GM23248 (cell line): ENCODE data around the gene KIR3DL1. TPM values are rescaled to one million over a fixed set of nuclear protein-coding genes. Genes with fewer than 3 reads are reported as not detected.
"Not testable (repeated sequence)": the region's sequence is repeated elsewhere in the genome, so short reads cannot be mapped to it uniquely, and the experiment has no call there.

Experiments
- DNase-seq: peaks from one replicate; pipeline ENCODE4 v3.0.0-alpha.2; 2015
- H2AFZ ChIP-seq: fragments of 200-600 bp; sonication (generic); 2 replicates; pipeline ENCODE4 v1.6.1; 2016; ENCODE audit warnings: antibody characterized with exemption
- H3F3A ChIP-seq: fragments of 200-600 bp; sonication (generic); 2 replicates; pipeline ENCODE4 v1.6.1; 2016; ENCODE audit warnings: mild to moderate bottlenecking, antibody characterized with exemption, mixed run types; ENCODE audit not compliant: insufficient read depth
- H3K27ac ChIP-seq: fragments of 200-600 bp; sonication (generic); 2 replicates; pipeline ENCODE4 v1.5.1; 2016; ENCODE audit warnings: mild to moderate bottlenecking
- H3K27me3 ChIP-seq: fragments of 200-600 bp; sonication (generic); replicated peaks from 2 replicates; pipeline ENCODE4 v1.6.1; 2016; ENCODE audit warnings: mild to moderate bottlenecking; ENCODE audit not compliant: insufficient read depth
- H3K36me3 ChIP-seq: fragments of 200-600 bp; sonication (generic); 2 replicates; pipeline ENCODE4 v1.6.1; 2016; ENCODE audit warnings: low read depth, mild to moderate bottlenecking
- H3K4me1 ChIP-seq: fragments of 200-600 bp; sonication (generic); 2 replicates; pipeline ENCODE4 v1.6.1; 2016; ENCODE audit warnings: mild to moderate bottlenecking; ENCODE audit not compliant: insufficient read depth
- H3K4me2 ChIP-seq: fragments of 200-600 bp; sonication (generic); one replicate; pipeline ENCODE4 v1.6.1; 2016; ENCODE audit warnings: mild to moderate bottlenecking; ENCODE audit not compliant: unreplicated experiment
- H3K4me3 ChIP-seq: fragments of 200-600 bp; sonication (generic); 2 replicates; pipeline ENCODE4 v1.5.1; 2016; ENCODE audit warnings: mild to moderate bottlenecking
- H3K79me2 ChIP-seq: fragments of 200-600 bp; sonication (generic); 2 replicates; pipeline ENCODE4 v1.6.1; 2016; ENCODE audit warnings: mild to moderate bottlenecking; ENCODE audit not compliant: insufficient read depth
- H3K9ac ChIP-seq: fragments of 200-600 bp; sonication (generic); 2 replicates; pipeline ENCODE4 v1.6.1; 2016; ENCODE audit warnings: mild to moderate bottlenecking
- H3K9me2 ChIP-seq: fragments of 200-600 bp; sonication (generic); 2 replicates; pipeline ENCODE4 v1.6.1; 2016; ENCODE audit warnings: mixed run types, mild to moderate bottlenecking, moderate library complexity; ENCODE audit not compliant: insufficient read depth
- H3K9me3 ChIP-seq: fragments of 200-600 bp; sonication (generic); one replicate; pipeline ENCODE4 v1.6.1; 2017; ENCODE audit warnings: low read depth
- H4K20me1 ChIP-seq: fragments of 200-600 bp; sonication (generic); 2 replicates; pipeline ENCODE4 v1.6.0; 2016; ENCODE audit not compliant: insufficient read depth
- WGBS, 2 experiments: methylation state at CpG; one replicate each; pipeline ENCODE4 v1.1.6; 2015 to 2017; ENCODE audit warnings: low lambda C conversion rate in 2 of 2, low coverage in 1 of 2; ENCODE audit errors: missing lambda C conversion rate in 2 of 2; 5-methylcytosine and 5-hydroxymethylcytosine counted together
- in situ Hi-C: fragments of 300-500 bp; cut with MboI; formaldehyde crosslinking; loops from 2 replicates; pipeline ENCODE4 v1.15.0; 2020
- polyA plus RNA-seq: library from polyadenylated mRNA; unstranded; fragments of >200 nt; fragmentation: Nextera tagmentation; extraction: Ambion mirVana; gene quantifications from 2 replicates; pipeline ENCODE4 v1.2.1, GENCODE V29; 2016
- total RNA-seq: library from RNA; depleted of rRNA; stranded (reverse); fragments of >200 nt; shearing (Covaris generic); gene quantifications from 2 replicates; pipeline ENCODE4 v1.2.3, GENCODE V29; 2014

KIR3DL1 gene
- total and polyA plus RNA-seq, 2 experiments from 2014 or later: not detected

- H3K4me1 ChIP-seq, H3F3A ChIP-seq, H3K9me2 ChIP-seq, H3K9ac ChIP-seq, H4K20me1 ChIP-seq, H2AFZ ChIP-seq, H3K79me2 ChIP-seq, H3K27me3 ChIP-seq, H3K27ac ChIP-seq, DNase-seq, H3K4me3 ChIP-seq, H3K4me2 ChIP-seq, H3K36me3 ChIP-seq, H3K9me3 ChIP-seq, in situ Hi-C loops: not testable (repeated sequence)
- 10 to 20% methylated on average over 4 of the region's 4 CpGs for WGBS, 2 experiments
Measured at GRCh38 chr19:54777851-54778250, 38.4 kb upstream of the KIR3DL1 start.

GRCh38 chr19:54778896-54779295 lies 37.4 kb upstream of the KIR3DL1 start:
- H3K9ac ChIP-seq, H3K4me2 ChIP-seq, H2AFZ ChIP-seq, H4K20me1 ChIP-seq, DNase-seq, in situ Hi-C loops, H3K27me3 ChIP-seq, H3K27ac ChIP-seq, H3F3A ChIP-seq, H3K4me1 ChIP-seq, H3K9me2 ChIP-seq, H3K4me3 ChIP-seq, H3K9me3 ChIP-seq, H3K79me2 ChIP-seq, H3K36me3 ChIP-seq: not testable (repeated sequence)
- WGBS, 2 experiments: 36 to 46% methylated on average over 7 of the region's 7 CpGs

GRCh38 chr19:54782916-54783315 lies 33.4 kb upstream of the KIR3DL1 start:
- H2AFZ ChIP-seq, H3K79me2 ChIP-seq, H3K9ac ChIP-seq, H3K27me3 ChIP-seq, H3K4me1 ChIP-seq, H4K20me1 ChIP-seq, H3K9me3 ChIP-seq, in situ Hi-C loops, H3K4me3 ChIP-seq, H3K36me3 ChIP-seq, H3K9me2 ChIP-seq, H3F3A ChIP-seq, DNase-seq, H3K27ac ChIP-seq, H3K4me2 ChIP-seq: not testable (repeated sequence)
- WGBS, 2 experiments: 16 to 17% methylated on average over 4 of the region's 4 CpGs

- H3K9me3 ChIP-seq, H3K4me2 ChIP-seq, H4K20me1 ChIP-seq, H3K4me3 ChIP-seq, H3F3A ChIP-seq, H3K9ac ChIP-seq, H3K79me2 ChIP-seq, H3K27me3 ChIP-seq, DNase-seq, H3K27ac ChIP-seq, H3K4me1 ChIP-seq, H3K9me2 ChIP-seq, in situ Hi-C loops, H3K36me3 ChIP-seq, H2AFZ ChIP-seq: not testable (repeated sequence)
- WGBS, 2 experiments: 53 to 54% methylated on average over 24 of the region's 24 CpGs
Measured at GRCh38 chr19:54786091-54786723, 30.1 kb upstream of the KIR3DL1 start.

- H3K9me3 ChIP-seq, in situ Hi-C loops, H3K36me3 ChIP-seq, DNase-seq, H3K4me1 ChIP-seq, H2AFZ ChIP-seq, H3K79me2 ChIP-seq, H3K4me3 ChIP-seq, H3K4me2 ChIP-seq, H3K9me2 ChIP-seq, H4K20me1 ChIP-seq, H3K9ac ChIP-seq, H3K27ac ChIP-seq, H3K27me3 ChIP-seq, H3F3A ChIP-seq: not testable (repeated sequence)
- 24 to 28% methylated on average over 6 of the region's 6 CpGs for WGBS, 2 experiments
Measured at GRCh38 chr19:54788154-54788553, 28.1 kb upstream of the KIR3DL1 start.
